GM19455 (cell line): ENCODE measurements around the gene NET1.
"Not testable (repeated sequence)": the region's sequence is repeated elsewhere in the genome, so short reads cannot be mapped to it uniquely, and the experiment has no call there.

Source experiments
- ATAC-seq: cut with Tn5 transposase; IDR thresholded peaks from one replicate; pipeline ENCODE4 v1.9.1; 2021; ENCODE audit not compliant: unreplicated experiment

NET1 gene

GRCh38 chr10:5396556-5397300, 15.6 kb upstream of the NET1 start:
- ATAC-seq = no peak

- ATAC-seq = no peak
These were observed 13.0 kb upstream of the NET1 start for GRCh38 chr10:5399332-5399731.

- ATAC-seq = no peak
These were observed 11.7 kb upstream of the NET1 start for GRCh38 chr10:5400468-5401240.

GRCh38 chr10:5402798-5403197, 9.6 kb upstream of the NET1 start:
- ATAC-seq = no peak

GRCh38 chr10:5404208-5405041, 7.9 kb upstream of the NET1 start, which contains the start of gene TUBAL3:
Gene TUBAL3 (minus strand): TSS chr10:5404828. CDS start chr10:5404792, 36 bp downstream.
- no peak for ATAC-seq

- ATAC-seq = no peak
These were observed 5.4 kb upstream of the NET1 start for GRCh38 chr10:5406918-5407317.

- ATAC-seq = not testable (repeated sequence)
These were observed 1.6 kb upstream of the NET1 start for GRCh38 chr10:5410787-5411186.

GRCh38 chr10:5411941-5412276, 448 bp upstream of the NET1 start:
- ATAC-seq = no peak

GRCh38 chr10:5413012-5413938, 918 bp downstream of the NET1 start:
- ATAC-seq = no peak

- no peak for ATAC-seq
These were observed 4.6 kb downstream of the NET1 start for GRCh38 chr10:5416981-5417380.

GRCh38 chr10:5418584-5418983, 6.2 kb downstream of the NET1 start:
- no peak for ATAC-seq

- no peak for ATAC-seq
These were observed 7.2 kb downstream of the NET1 start for GRCh38 chr10:5419466-5420094.

- no peak for ATAC-seq
These were observed 11.4 kb downstream of the NET1 start for GRCh38 chr10:5423771-5424170.

- ATAC-seq = no peak
These were observed 12.4 kb downstream of the NET1 start for GRCh38 chr10:5424751-5425150.

- no peak for ATAC-seq
These were observed 15.8 kb downstream of the NET1 start for GRCh38 chr10:5428133-5428532.

GRCh38 chr10:5433182-5433581, 20.8 kb downstream of the NET1 start:
- ATAC-seq = no peak

GRCh38 chr10:5434017-5434753, 21.8 kb downstream of the NET1 start:
- no peak for ATAC-seq

GRCh38 chr10:5435328-5435727, 23.0 kb downstream of the NET1 start:
- no peak for ATAC-seq

- ATAC-seq = no peak
These were observed 27.8 kb downstream of the NET1 start for GRCh38 chr10:5440206-5440605.
